Measurements from ENCODE around the gene RING1.

RING1 gene

GRCh38 chr6:33247977-33248642 is 39.8 kb downstream of the RING1 start:
- peak; percentile 79 for DNase-seq (ENCODE audit: low read depth)

DNA sequence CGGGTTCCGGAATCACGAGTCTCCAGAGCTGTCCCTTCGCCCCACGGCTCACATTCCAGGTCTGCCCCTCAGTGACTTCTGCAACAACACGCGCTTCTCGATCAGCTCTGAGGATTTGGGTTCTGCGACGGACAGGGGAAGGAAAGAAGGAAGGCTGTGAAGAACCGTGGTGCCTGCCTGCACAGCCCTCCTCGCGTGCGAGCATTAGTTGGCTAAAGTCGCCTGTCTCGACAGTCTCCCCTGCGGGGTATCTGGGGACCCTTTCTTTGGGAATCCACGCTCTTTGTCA is 40.3 kb downstream of the RING1 start:
- DNase-seq (ENCODE audit: low read depth): peak; percentile 24

- DNase-seq (ENCODE audit: low read depth): peak; percentile 77
Observed at GRCh38 chr6:33248932-33249731, 40.8 kb downstream of the RING1 start.

GRCh38 chr6:33249732-33250630 is 41.7 kb downstream of the RING1 start:
- no peak for DNase-seq (ENCODE audit: low read depth)

DNA sequence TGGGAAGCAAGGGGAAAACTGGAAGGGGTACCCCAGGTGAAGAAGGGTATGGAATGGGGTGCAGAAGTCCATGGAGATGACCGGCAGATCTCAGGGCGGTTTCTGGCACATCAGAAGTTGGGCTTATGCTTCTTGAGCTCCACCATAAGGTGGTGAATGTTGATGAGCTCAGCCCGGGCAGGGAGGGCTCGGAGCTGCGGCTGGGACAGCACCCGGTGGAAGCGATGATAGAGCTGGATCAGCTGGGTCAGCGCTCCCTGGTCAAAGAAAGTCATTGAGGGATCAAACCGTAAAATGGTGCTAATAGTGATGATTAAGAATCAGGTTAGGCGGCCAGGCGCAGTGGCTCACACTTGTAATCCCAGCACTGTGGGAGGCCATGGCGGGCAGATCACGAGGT is 42.4 kb downstream of the RING1 start:
- no peak for DNase-seq (ENCODE audit: low read depth)

GRCh38 chr6:33251395-33252012 is 43.2 kb downstream of the RING1 start:
- no peak for DNase-seq (ENCODE audit: low read depth)

- no peak for DNase-seq (ENCODE audit: low read depth)
Observed at GRCh38 chr6:33252759-33253158, 44.5 kb downstream of the RING1 start.

DNA sequence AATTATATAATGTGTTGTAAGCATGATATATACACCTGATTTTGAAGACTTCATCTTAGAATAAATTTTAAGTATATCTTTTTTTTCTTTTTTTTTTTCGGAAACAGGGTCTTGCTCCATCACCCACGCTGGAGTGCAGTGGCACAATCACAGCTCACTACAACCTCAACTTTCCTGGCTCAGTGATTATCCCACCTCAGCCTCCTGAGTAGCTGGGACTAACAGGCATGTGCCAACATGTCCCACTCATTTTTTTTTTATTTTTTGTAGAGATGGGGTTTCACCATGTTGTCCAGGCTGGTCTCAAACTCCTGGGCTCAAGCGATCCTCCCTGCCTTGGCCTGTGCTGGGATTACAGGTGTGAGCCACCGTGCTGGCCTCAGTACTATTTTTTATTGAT is 46.3 kb downstream of the RING1 start:
- DNase-seq (ENCODE audit: low read depth): no peak

DNA sequence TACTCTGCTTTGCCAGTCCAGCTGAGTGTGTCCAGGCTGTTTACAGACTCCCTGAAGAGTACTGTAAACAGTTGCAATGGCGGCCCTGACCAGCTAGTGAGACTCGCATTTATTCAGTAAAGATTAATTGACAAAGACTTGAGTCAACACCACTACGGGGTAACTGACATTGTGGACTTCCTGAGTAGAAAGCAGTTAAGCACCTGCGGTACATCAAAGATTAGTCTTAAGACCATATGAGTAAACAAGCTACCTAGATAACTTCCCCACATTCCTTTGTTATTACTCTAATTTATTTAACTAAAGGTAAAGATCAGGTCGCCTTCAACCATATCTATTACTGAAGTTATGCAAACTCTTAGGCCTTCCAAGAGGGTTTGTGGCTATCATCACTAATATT is 50.7 kb downstream of the RING1 start:
- no peak for DNase-seq (ENCODE audit: low read depth)
